SU-DHL-6 (cell line): ENCODE data around the gene ABCC12.

ENCODE experiments used
- H2AFZ ChIP-seq: fragments of 200-600 bp; sonication (generic); 2 replicates; pipeline ENCODE4 v1.6.1; 2014; ENCODE audit warnings: low read depth, mild to moderate bottlenecking, moderate library complexity, mixed read lengths, antibody characterized with exemption, low read length; ENCODE audit not compliant: severe bottlenecking
- H3F3A ChIP-seq: fragments of 200-600 bp; shearing (Covaris generic); 2 replicates; pipeline ENCODE4 v1.6.0; 2016; ENCODE audit warnings: antibody characterized with exemption, mild to moderate bottlenecking; ENCODE audit not compliant: insufficient read depth
- H3K27ac ChIP-seq: fragments of 200-600 bp; sonication (generic); 2 replicates; pipeline ENCODE4 v1.5.1; 2016; ENCODE audit warnings: low read depth, mild to moderate bottlenecking, low read length, moderate library complexity, mixed read lengths
- H3K27me3 ChIP-seq: fragments of 200-600 bp; sonication (generic), shearing (Covaris generic); 2 replicates; pipeline ENCODE4 v1.6.0; 2014; ENCODE audit warnings: mild to moderate bottlenecking, low read length
- H3K36me3 ChIP-seq: fragments of 200-600 bp; sonication (generic); 2 replicates; pipeline ENCODE4 v1.6.1; 2014; ENCODE audit warnings: mild to moderate bottlenecking, low read length, mixed read lengths
- H3K4me2 ChIP-seq: fragments of 300-600, 200-600 bp; shearing (Covaris generic), sonication (generic); 2 replicates; pipeline ENCODE4 v1.6.0; 2014; ENCODE audit warnings: low read length, low read depth, mild to moderate bottlenecking; ENCODE audit not compliant: poor library complexity, severe bottlenecking
- H3K4me3 ChIP-seq: fragments of 200-600 bp; sonication (generic); 2 replicates; pipeline ENCODE4 v1.5.1; 2014; ENCODE audit warnings: antibody characterized with exemption, low read length, mild to moderate bottlenecking, mixed read lengths; ENCODE audit not compliant: insufficient read depth, poor library complexity, severe bottlenecking
- H3K79me2 ChIP-seq: fragments of 200-600 bp; sonication (generic); 2 replicates; pipeline ENCODE4 v1.6.1; 2014; ENCODE audit warnings: mild to moderate bottlenecking, low read length, moderate library complexity; ENCODE audit not compliant: insufficient read depth
- H3K9ac ChIP-seq: fragments of 200-600 bp; sonication (generic); 2 replicates; pipeline ENCODE4 v1.7.0; 2014; ENCODE audit warnings: mild to moderate bottlenecking, low read length
- H3K9me2 ChIP-seq: fragments of 200-600 bp; sonication (generic); replicated peaks from 2 replicates; pipeline ENCODE4 v1.6.1; 2014; ENCODE audit warnings: low read length; ENCODE audit not compliant: insufficient read depth
- H3K9me3 ChIP-seq: fragments of 200-600 bp; sonication (generic); 2 replicates; pipeline ENCODE4 v1.6.1; 2014; ENCODE audit warnings: low read length, mixed read lengths; ENCODE audit not compliant: insufficient read depth
- H4K20me1 ChIP-seq: fragments of 200-600 bp; sonication (generic); 2 replicates; pipeline ENCODE4 v1.6.1; 2014; ENCODE audit warnings: low read depth, mild to moderate bottlenecking, antibody characterized with exemption, low read length, moderate library complexity, mixed read lengths
- CTCF ChIP-seq: fragments of 200-600 bp; sonication (generic); IDR thresholded peaks from one replicate; pipeline ENCODE4 v1.5.1; 2017; ENCODE audit warnings: antibody characterized with exemption, mild to moderate bottlenecking, low read length, moderate library complexity; ENCODE audit not compliant: insufficient read depth, poor library complexity, severe bottlenecking
- EZH2phosphoT487 ChIP-seq: fragments of 200-600 bp; sonication (generic), shearing (Covaris generic); conservative IDR thresholded peaks from 2 replicates; pipeline ENCODE4 v1.6.1; 2018; ENCODE audit warnings: mild to moderate bottlenecking, antibody characterized with exemption, low read length, moderate library complexity, mixed read lengths

The ABCC12 gene

GRCh38 chr16:48155926-48156789 lies at the start of gene ABCC12:
Gene ABCC12, minus strand, starts transcription at chr16:48155993. Its CDS starts 9,569 bp downstream, at chr16:48146424.
- H3K9ac ChIP-seq, result no peak within 1 kb of the TSS
- H4K20me1 ChIP-seq, result no peaks in the 10 kb centered on the region
- no peak for TF ChIP-seq CTCF
- no peak for TF ChIP-seq EZH2phosphoT487
- H3K27ac ChIP-seq, result no peak within 1 kb of the TSS
- H3K27me3 ChIP-seq, result no peaks in the 10 kb centered on the region
- no peaks in the 10 kb centered on the region for H3K79me2 ChIP-seq
- no peaks in the 10 kb centered on the region for H3K9me2 ChIP-seq
- H3F3A ChIP-seq, result no peaks in the 10 kb centered on the region
- no peak within 1 kb of the TSS for H2AFZ ChIP-seq
- H3K4me3 ChIP-seq, result no peak within 1 kb of the TSS
- H3K36me3 ChIP-seq, result no peaks in the 10 kb centered on the region
- no peak within 1 kb of the TSS for H3K4me2 ChIP-seq
- H3K9me3 ChIP-seq, result no peaks in the 10 kb centered on the region

- TF ChIP-seq EZH2phosphoT487 (no peak), CTCF (no peak)
- H3K27ac ChIP-seq, result no peak overlapping the region
- H3F3A ChIP-seq, result no peaks in the 10 kb centered on the region
- H2AFZ ChIP-seq, result no peak overlapping the region
- no peak overlapping the region for H3K4me2 ChIP-seq
- no peaks in the 10 kb centered on the region for H4K20me1 ChIP-seq
- H3K27me3 ChIP-seq, result no peaks in the 10 kb centered on the region
- H3K4me3 ChIP-seq, result no peak overlapping the region
- H3K9me3 ChIP-seq, result no peaks in the 10 kb centered on the region
- H3K9me2 ChIP-seq, result no peaks in the 10 kb centered on the region
- H3K79me2 ChIP-seq, result no peaks in the 10 kb centered on the region
- no peaks in the 10 kb centered on the region for H3K36me3 ChIP-seq
- H3K9ac ChIP-seq, result no peak overlapping the region
These were observed 49.0 kb upstream of the ABCC12 start for GRCh38 chr16:48204825-48205151.

- H3K27me3 ChIP-seq, result no peaks in the 10 kb centered on the region
- H3K36me3 ChIP-seq, result no peaks in the 10 kb centered on the region
- no peak overlapping the region for H2AFZ ChIP-seq
- no peak overlapping the region for H3K4me3 ChIP-seq
- no peaks in the 10 kb centered on the region for H3K9me2 ChIP-seq
- H3K9me3 ChIP-seq, result no peaks in the 10 kb centered on the region
- H3K4me2 ChIP-seq, result no peak overlapping the region
- no peak overlapping the region for H3K27ac ChIP-seq
- no peaks in the 10 kb centered on the region for H3K79me2 ChIP-seq
- H4K20me1 ChIP-seq, result no peaks in the 10 kb centered on the region
- TF ChIP-seq EZH2phosphoT487, result no peak
- no peak overlapping the region for H3K9ac ChIP-seq
- H3F3A ChIP-seq, result no peaks in the 10 kb centered on the region
These were observed 48.4 kb upstream of the ABCC12 start for GRCh38 chr16:48203974-48204824.
